Hepatocyte (in vitro differentiated cells): ENCODE results near the gene ERMAP. TPM values are rescaled to one million over a fixed set of nuclear protein-coding genes. Genes with fewer than 3 reads are reported as not detected.

Source experiments
- DNase-seq: peaks from one replicate; pipeline ENCODE4 v3.0.0-alpha.2; 2016; ENCODE audit warnings: low spot score
- H2AFZ ChIP-seq: fragments of 200-600 bp; sonication (generic); 2 replicates; pipeline ENCODE4 v1.6.0; 2016; ENCODE audit warnings: antibody characterized with exemption, mild to moderate bottlenecking
- H3K27ac ChIP-seq: fragments of 200-600 bp; sonication (generic); 2 replicates; pipeline ENCODE4 v1.5.1; 2016; ENCODE audit warnings: mild to moderate bottlenecking
- H3K27me3 ChIP-seq: fragments of 200-600 bp; sonication (generic); 2 replicates; pipeline ENCODE4 v1.6.1; 2016
- H3K36me3 ChIP-seq: fragments of 200-600 bp; sonication (generic); replicated peaks from 2 replicates; pipeline ENCODE4 v1.5.1; 2016; ENCODE audit warnings: low read depth; ENCODE audit not compliant: insufficient read depth
- H3K4me1 ChIP-seq: fragments of 200-600 bp; sonication (generic); 2 replicates; pipeline ENCODE4 v1.5.1; 2016; ENCODE audit warnings: mild to moderate bottlenecking, moderate library complexity; ENCODE audit not compliant: insufficient read depth
- H3K4me2 ChIP-seq: fragments of 200-600 bp; sonication (generic); 2 replicates; pipeline ENCODE4 v1.6.0; 2016
- H3K4me3 ChIP-seq: fragments of 200-600 bp; sonication (generic); 2 replicates; pipeline ENCODE4 v1.5.1; 2016; ENCODE audit warnings: mild to moderate bottlenecking
- H3K79me2 ChIP-seq: fragments of 200-600 bp; sonication (generic); 2 replicates; pipeline ENCODE4 v1.6.0; 2017; ENCODE audit warnings: mild to moderate bottlenecking
- H3K9me2 ChIP-seq: fragments of 200-600 bp; sonication (generic); replicated peaks from 2 replicates; pipeline ENCODE4 v1.6.0; 2017; ENCODE audit warnings: mild to moderate bottlenecking; ENCODE audit not compliant: insufficient read depth
- H3K9me3 ChIP-seq: fragments of 200-600 bp; sonication (generic); 2 replicates; pipeline ENCODE4 v1.5.1; 2016; ENCODE audit warnings: low read depth, mild to moderate bottlenecking
- H4K20me1 ChIP-seq: fragments of 200-600 bp; sonication (generic); 2 replicates; pipeline ENCODE4 v1.6.0; 2016; ENCODE audit warnings: mild to moderate bottlenecking; ENCODE audit not compliant: insufficient read depth, poor library complexity, severe bottlenecking
- CTCF ChIP-seq: fragments of 200-600 bp; sonication (generic); IDR thresholded peaks from 2 replicates; pipeline ENCODE4 v1.5.1; 2016; ENCODE audit warnings: antibody characterized with exemption, mild to moderate bottlenecking; ENCODE audit not compliant: poor library complexity
- EZH2 ChIP-seq: fragments of 200-600 bp; sonication (generic); IDR thresholded peaks from 2 replicates; pipeline ENCODE4 v1.6.1; 2016; ENCODE audit warnings: antibody characterized with exemption, mild to moderate bottlenecking, borderline replicate concordance
- EZH2phosphoT487 ChIP-seq: fragments of 200-600 bp; sonication (generic); IDR thresholded peaks from one replicate; pipeline ENCODE4 v1.6.1; 2018; ENCODE audit warnings: antibody characterized with exemption, mild to moderate bottlenecking, low read depth, moderate library complexity; ENCODE audit not compliant: unreplicated experiment, severe bottlenecking
- WGBS: methylation state at CpG from one replicate; pipeline ENCODE4 v1.1.6; 2016; ENCODE audit warnings: low lambda C conversion rate; ENCODE audit errors: missing lambda C conversion rate; 5-methylcytosine and 5-hydroxymethylcytosine counted together
- polyA plus RNA-seq: library from polyadenylated mRNA; unstranded; fragments of >200 nt; fragmentation: Nextera tagmentation; extraction: Ambion mirVana; gene quantifications from 2 replicates; pipeline ENCODE4 v1.2.1, GENCODE V29; 2016
- total RNA-seq: library from RNA; depleted of rRNA; stranded (reverse); fragments of >200 nt; gene quantifications from 2 replicates; pipeline ENCODE4 v1.2.3, GENCODE V29; 2014

The ERMAP gene
- total and polyA plus RNA-seq, 2 experiments from 2014 or later = 6.2 to 20.4 TPM

GRCh38 chr1:42880384-42880783 lies 63.5 kb downstream of the ERMAP start:
- no peak overlapping the region for H2AFZ ChIP-seq
- no peaks in the 10 kb centered on the region for H3K9me2 ChIP-seq
- H3K27ac ChIP-seq = no peak overlapping the region
- H4K20me1 ChIP-seq = no peaks in the 10 kb centered on the region
- 82% methylated on average over 4 of the region's 4 CpGs for WGBS
- no peaks in the 10 kb centered on the region for H3K27me3 ChIP-seq
- TF ChIP-seq CTCF (no peak), EZH2 (no peak), EZH2phosphoT487 (no peak)
- H3K4me2 ChIP-seq = no peak overlapping the region
- H3K4me3 ChIP-seq = no peak overlapping the region
- DNase-seq = no peak
- H3K9me3 ChIP-seq = no peaks in the 10 kb centered on the region
- H3K36me3 ChIP-seq = no peaks in the 10 kb centered on the region
- H3K4me1 ChIP-seq = no peaks in the 10 kb centered on the region
- no peaks in the 10 kb centered on the region for H3K79me2 ChIP-seq

GRCh38 chr1:42886046-42886739 lies 69.3 kb downstream of the ERMAP start:
- H3K4me3 ChIP-seq = no peak overlapping the region
- 81% methylated on average over 16 of the region's 16 CpGs for WGBS
- TF ChIP-seq CTCF = no peak
- no peak for TF ChIP-seq EZH2phosphoT487
- TF ChIP-seq EZH2 = no peak

GRCh38 chr1:42886800-42887199 lies 69.9 kb downstream of the ERMAP start:
- Histone ChIP-seq H3K4me2 (no peak overlapping the region), H3K4me1 (no peaks in the 10 kb centered on the region), H3K27me3 (no peaks in the 10 kb centered on the region), H3K9me2 (no peaks in the 10 kb centered on the region), H3K36me3 (no peaks in the 10 kb centered on the region), H4K20me1 (no peaks in the 10 kb centered on the region), H3K4me3 (no peak overlapping the region), H3K9me3 (no peaks in the 10 kb centered on the region), H3K27ac (no peak overlapping the region), H3K79me2 (no peaks in the 10 kb centered on the region), H2AFZ (no peak overlapping the region)
- 90% methylated on average over 21 of the region's 21 CpGs for WGBS
- TF ChIP-seq EZH2 = no peak
- TF ChIP-seq EZH2phosphoT487 = no peak
- TF ChIP-seq CTCF = no peak
- no peak for DNase-seq

More at GRCh38 chr1:42886046-42886739, 69.3 kb downstream of the ERMAP start:
- Histone ChIP-seq H3K9me2 (no peaks in the 10 kb centered on the region), H3K9me3 (no peaks in the 10 kb centered on the region), H3K79me2 (no peaks in the 10 kb centered on the region), H2AFZ (no peak overlapping the region), H3K27me3 (no peaks in the 10 kb centered on the region), H4K20me1 (no peaks in the 10 kb centered on the region), H3K36me3 (no peaks in the 10 kb centered on the region), H3K4me1 (no peaks in the 10 kb centered on the region), H3K4me2 (no peak overlapping the region), H3K27ac (no peak overlapping the region)
- DNase-seq = no peak
